Suppressor macrophage treated with lipopolysaccharide for 4 hours (primary cell): ENCODE measurements around the gene TFB2M.

Experiments used
- DNase-seq: peaks from one replicate; pipeline ENCODE4 v3.0.0-alpha.2; 2020

Gene TFB2M

GRCh38 chr1:246550402-246550801, 15.7 kb downstream of the TFB2M start:
- no peak for DNase-seq

GRCh38 chr1:246549665-246550064, 16.4 kb downstream of the TFB2M start:
- no peak for DNase-seq

GRCh38 chr1:246544001-246544400, 22.1 kb downstream of the TFB2M start:
- DNase-seq, result no peak

GRCh38 chr1:246540738-246541491, 25.1 kb downstream of the TFB2M start:
- no peak for DNase-seq

- DNase-seq, result no peak
These were observed 28.2 kb downstream of the TFB2M start for GRCh38 chr1:246537887-246538286.

- DNase-seq, result no peak
These were observed 28.6 kb downstream of the TFB2M start for GRCh38 chr1:246537441-246537840.

- no peak for DNase-seq
These were observed 31.9 kb downstream of the TFB2M start for GRCh38 chr1:246534114-246534513.

GRCh38 chr1:246533371-246533905, 32.6 kb downstream of the TFB2M start:
- DNase-seq, result no peak

GRCh38 chr1:246532519-246532918, 33.5 kb downstream of the TFB2M start:
- no peak for DNase-seq

GRCh38 chr1:246530482-246530881, 35.6 kb downstream of the TFB2M start:
- no peak for DNase-seq

GRCh38 chr1:246528933-246529731, 36.9 kb downstream of the TFB2M start:
- no peak for DNase-seq

- DNase-seq, result no peak
These were observed 38.5 kb downstream of the TFB2M start for GRCh38 chr1:246527402-246528088.

- no peak for DNase-seq
These were observed 39.1 kb downstream of the TFB2M start for GRCh38 chr1:246526915-246527314.

GRCh38 chr1:246526380-246526779, 39.7 kb downstream of the TFB2M start:
- DNase-seq, result no peak

- DNase-seq, result no peak
These were observed 46.5 kb downstream of the TFB2M start for GRCh38 chr1:246519514-246519913.

GRCh38 chr1:246518456-246519205, 47.4 kb downstream of the TFB2M start:
- no peak for DNase-seq

- no peak for DNase-seq
These were observed 48.7 kb downstream of the TFB2M start for GRCh38 chr1:246517391-246517790.

- DNase-seq, result no peak
These were observed 49.9 kb downstream of the TFB2M start for GRCh38 chr1:246516126-246516525.

GRCh38 chr1:246515390-246516005, 50.6 kb downstream of the TFB2M start:
- DNase-seq, result no peak

GRCh38 chr1:246513619-246514343, 52.3 kb downstream of the TFB2M start:
- DNase-seq, result no peak

- DNase-seq, result no peak
These were observed 53.0 kb downstream of the TFB2M start for GRCh38 chr1:246513041-246513440.
